Left renal pelvis (tissue), 4 donors: ENCODE results near the gene SELENOO. TPM values are rescaled to one million over a fixed set of nuclear protein-coding genes. Genes with fewer than 3 reads are reported as not detected.

Experiments used
- DNase-seq, 4 donors: peaks; one replicate each; pipeline ENCODE4 v3.0.0-alpha.2; 2013; ENCODE audit warnings: low read depth in 4 of 4, low spot score in 3 of 4
- polyA plus RNA-seq, 4 donors: library from polyadenylated mRNA; unstranded; fragments of 120-200 nt; gene quantifications; one replicate each; pipeline ENCODE4 v1.2.1, GENCODE V29; 2013; ENCODE audit not compliant: insufficient read length in 4 of 4

The SELENOO gene
- polyA plus RNA-seq, 4 donors = 12.5 to 33.0 (median 16.3) TPM

- DNase-seq = no peak
Observed at GRCh38 chr22:50171319-50171964, 29.4 kb upstream of the SELENOO start.

- DNase-seq = no peak
Observed at GRCh38 chr22:50171965-50172421, 28.8 kb upstream of the SELENOO start.

- DNase-seq = no peak
Observed at GRCh38 chr22:50173311-50173982, 27.4 kb upstream of the SELENOO start.

GRCh38 chr22:50173983-50174355 is 26.8 kb upstream of the SELENOO start:
- DNase-seq = no peak

- no peak for DNase-seq
Observed at GRCh38 chr22:50174382-50175190, 26.2 kb upstream of the SELENOO start.

- no peak for DNase-seq
Observed at GRCh38 chr22:50175191-50175461, 25.7 kb upstream of the SELENOO start.

- no peak for DNase-seq
Observed at GRCh38 chr22:50175921-50176849, 24.6 kb upstream of the SELENOO start.

- DNase-seq = no peak
Observed at GRCh38 chr22:50176850-50177536, 23.8 kb upstream of the SELENOO start.

GRCh38 chr22:50177537-50178470 is 23.0 kb upstream of the SELENOO start:
- DNase-seq = no peak

GRCh38 chr22:50178471-50178864 is 22.3 kb upstream of the SELENOO start:
- DNase-seq = no peak

- no peak for DNase-seq
Observed at GRCh38 chr22:50178871-50179869, 21.6 kb upstream of the SELENOO start.

- no peak for DNase-seq
Observed at GRCh38 chr22:50179937-50180726, 20.7 kb upstream of the SELENOO start.

- no peak for DNase-seq
Observed at GRCh38 chr22:50180727-50181521, 19.9 kb upstream of the SELENOO start.

- no peak for DNase-seq
Observed at GRCh38 chr22:50182176-50183081, 18.4 kb upstream of the SELENOO start.
